ENCODE data around the gene CAMKK2.
"Not testable (repeated sequence)": the region's sequence is repeated elsewhere in the genome, so short reads cannot be mapped to it uniquely, and the experiment has no call there.

The CAMKK2 gene

GRCh38 chr12:121264951-121265515, 31.5 kb downstream of the CAMKK2 start:
- Histone ChIP-seq H3K4me1 (no peaks in the 10 kb centered on the region), H3K36me3 (peaks cover 33% of the 10 kb centered on the region), H3K9me3 (no peaks in the 10 kb centered on the region), H3K4me3 (ENCODE audit: low read depth, low read length) (no peak overlapping the region), H3K27me3 (no peaks in the 10 kb centered on the region)
- no peak for DNase-seq
- no peak for TF ChIP-seq CTCF (IDR thresholded peaks at IDR 0.05; ENCODE audit: low read depth, low read length)

- H3K27me3 ChIP-seq, result no peaks in the 10 kb centered on the region
- peaks cover 34% of the 10 kb centered on the region for H3K36me3 ChIP-seq
- H3K4me1 ChIP-seq, result no peaks in the 10 kb centered on the region
- H3K9me3 ChIP-seq, result no peaks in the 10 kb centered on the region
- H3K4me3 ChIP-seq (ENCODE audit: low read depth, low read length), result no peak overlapping the region
- TF ChIP-seq CTCF (IDR thresholded peaks at IDR 0.05; ENCODE audit: low read depth, low read length), result no peak
- DNase-seq, result no peak
Observed at GRCh38 chr12:121264135-121264534, 32.4 kb downstream of the CAMKK2 start.

GRCh38 chr12:121263206-121263935, 33.1 kb downstream of the CAMKK2 start:
- Histone ChIP-seq H3K4me3 (ENCODE audit: low read depth, low read length) (no peak overlapping the region), H3K4me1 (no peaks in the 10 kb centered on the region), H3K36me3 (peaks cover 27% of the 10 kb centered on the region), H3K9me3 (no peaks in the 10 kb centered on the region), H3K27me3 (no peaks in the 10 kb centered on the region)
- no peak for DNase-seq
- no peak for TF ChIP-seq CTCF (IDR thresholded peaks at IDR 0.05; ENCODE audit: low read depth, low read length)

DNA sequence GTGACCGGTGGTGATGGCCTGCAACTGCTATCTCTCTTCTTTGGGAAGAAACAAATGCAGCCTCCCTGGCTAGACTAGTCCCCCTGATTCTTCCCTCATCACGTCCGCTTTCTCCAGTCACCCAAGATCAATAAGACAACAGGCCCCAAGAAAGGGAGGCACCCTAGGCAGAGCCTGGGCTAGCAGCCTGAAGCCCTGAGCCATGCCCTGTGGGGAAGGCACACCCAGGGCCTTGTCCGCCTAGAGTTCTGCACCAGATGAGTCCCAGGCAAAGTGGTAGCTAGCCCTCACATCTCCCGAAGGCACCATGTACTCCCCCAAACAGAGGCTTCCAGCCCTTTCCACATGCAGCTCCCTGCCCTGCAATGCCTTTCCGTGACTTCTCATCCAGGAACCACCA, 35.1 kb downstream of the CAMKK2 start:
- H3K4me3 ChIP-seq (ENCODE audit: low read depth, low read length), result no peak overlapping the region
- no peaks in the 10 kb centered on the region for H3K27me3 ChIP-seq
- no peaks in the 10 kb centered on the region for H3K4me1 ChIP-seq
- no peak for DNase-seq
- no peak for TF ChIP-seq CTCF (IDR thresholded peaks at IDR 0.05; ENCODE audit: low read depth, low read length)
- H3K9me3 ChIP-seq, result no peaks in the 10 kb centered on the region
- H3K36me3 ChIP-seq, result peaks cover 25% of the 10 kb centered on the region

DNA sequence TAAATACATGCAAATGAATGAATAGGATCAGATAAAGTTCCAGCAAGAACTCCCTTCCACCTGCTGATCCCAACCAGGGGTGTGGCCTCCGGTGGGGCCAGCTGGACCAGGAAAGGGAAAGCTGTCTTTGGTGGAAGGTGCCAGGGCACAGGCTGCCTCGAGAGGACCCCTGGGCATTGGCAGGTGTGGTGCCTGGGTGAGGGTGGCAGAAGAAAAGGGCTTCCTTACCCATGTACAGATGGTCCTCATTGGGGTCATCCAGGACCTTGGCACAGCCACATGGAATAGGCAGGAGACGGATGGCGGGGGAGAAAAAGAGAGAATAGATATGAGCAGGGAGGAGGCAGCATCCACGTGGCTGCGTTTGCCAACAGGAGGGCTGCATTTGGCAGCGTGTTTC, 36.4 kb downstream of the CAMKK2 start:
- H3K36me3 ChIP-seq, result peaks cover 29% of the 10 kb centered on the region
- H3K4me1 ChIP-seq, result no peaks in the 10 kb centered on the region
- no peaks in the 10 kb centered on the region for H3K27me3 ChIP-seq
- no peak for DNase-seq
- H3K9me3 ChIP-seq, result no peaks in the 10 kb centered on the region
- TF ChIP-seq CTCF (IDR thresholded peaks at IDR 0.05; ENCODE audit: low read depth, low read length), result no peak
- H3K4me3 ChIP-seq (ENCODE audit: low read depth, low read length), result no peak overlapping the region

DNA sequence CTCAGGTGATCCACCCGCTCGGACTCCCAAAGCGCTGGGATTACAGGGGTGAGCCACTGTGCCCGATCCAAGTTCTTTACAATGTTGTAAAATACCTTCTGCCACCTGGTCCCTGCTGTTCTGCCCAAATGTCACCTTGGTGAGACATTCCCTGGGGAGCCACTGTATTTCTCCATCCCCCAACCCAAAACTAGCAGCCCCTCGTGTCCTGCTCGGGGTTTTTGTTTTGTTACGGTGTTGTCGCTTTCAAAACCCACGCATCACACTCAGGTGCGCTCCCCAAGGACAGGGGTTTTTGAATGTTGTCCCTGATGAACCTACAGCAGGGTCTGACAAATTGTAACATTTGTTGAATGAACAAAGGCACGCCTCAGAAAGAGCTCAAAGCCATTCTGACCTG, 37.4 kb downstream of the CAMKK2 start:
- Histone ChIP-seq H3K27me3 (no peaks in the 10 kb centered on the region), H3K4me1 (no peaks in the 10 kb centered on the region), H3K36me3 (peaks cover 33% of the 10 kb centered on the region), H3K4me3 (ENCODE audit: low read depth, low read length) (no peak overlapping the region), H3K9me3 (no peaks in the 10 kb centered on the region)
- no peak for DNase-seq
- TF ChIP-seq CTCF (IDR thresholded peaks at IDR 0.05; ENCODE audit: low read depth, low read length), result no peak

DNA sequence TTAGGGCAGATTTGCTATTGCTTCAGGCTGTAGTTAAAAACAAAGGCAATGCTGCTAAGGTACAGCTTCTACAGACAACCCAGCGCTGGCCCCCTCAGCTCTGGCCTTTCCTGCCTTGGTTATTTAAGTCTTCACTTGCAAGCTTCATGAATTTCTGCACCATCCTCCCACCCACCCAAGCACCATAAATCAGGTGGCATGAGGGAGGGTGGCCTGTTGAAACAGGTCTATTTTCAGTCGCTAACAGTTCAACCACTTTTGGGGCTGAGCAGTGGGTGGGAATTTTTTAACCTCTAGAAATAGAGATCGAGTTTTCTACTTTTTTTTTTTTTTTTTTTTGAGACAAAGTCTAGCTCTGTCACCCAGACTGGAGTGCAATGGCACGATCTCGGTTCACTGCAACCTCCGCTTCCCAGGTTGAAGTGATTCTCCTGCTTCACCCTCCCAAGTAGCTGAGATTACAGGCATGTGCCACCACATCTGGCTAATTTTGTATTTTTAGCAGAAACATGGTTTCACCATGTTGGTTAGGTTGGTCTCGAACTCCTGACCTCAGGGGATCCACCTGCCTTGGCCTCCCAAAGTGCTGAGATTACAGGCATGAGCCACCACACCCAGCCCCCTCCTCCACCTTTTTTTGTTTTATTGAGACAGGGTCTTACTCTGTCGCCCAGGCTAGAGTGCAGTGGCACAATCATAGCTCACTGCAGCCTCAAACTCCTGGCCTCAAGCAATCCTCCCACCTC, 38.6 kb downstream of the CAMKK2 start:
- DNase-seq; H3K4me3 ChIP-seq (ENCODE audit: low read depth, low read length); H3K4me1 ChIP-seq; H3K27me3 ChIP-seq; H3K9me3 ChIP-seq: not testable (repeated sequence)
- H3K36me3 ChIP-seq, result peaks cover 36% of the 10 kb centered on the region
